CD4-positive, alpha-beta T cell treated with Interleukin-17A for 1 hour (primary cell): ENCODE measurements around the gene CLINT1.
"Not testable (repeated sequence)": the region's sequence is repeated elsewhere in the genome, so short reads cannot be mapped to it uniquely, and the experiment has no call there.

ENCODE experiments used
- DNase-seq: peaks from one replicate; pipeline ENCODE4 v3.0.0-alpha.2; 2020

CLINT1 gene

GRCh38 chr5:157858527-157859226 lies at the start of gene CLINT1:
Gene CLINT1, minus strand, starts transcription at chr5:157859145. Its CDS starts 175 bp downstream, at chr5:157858970.
- peak; percentile 89 for DNase-seq

- DNase-seq: no peak
Observed at GRCh38 chr5:157908459-157908858, 49.5 kb upstream of the CLINT1 start.

- DNase-seq: no peak
Observed at GRCh38 chr5:157907479-157907878, 48.5 kb upstream of the CLINT1 start.

DNA sequence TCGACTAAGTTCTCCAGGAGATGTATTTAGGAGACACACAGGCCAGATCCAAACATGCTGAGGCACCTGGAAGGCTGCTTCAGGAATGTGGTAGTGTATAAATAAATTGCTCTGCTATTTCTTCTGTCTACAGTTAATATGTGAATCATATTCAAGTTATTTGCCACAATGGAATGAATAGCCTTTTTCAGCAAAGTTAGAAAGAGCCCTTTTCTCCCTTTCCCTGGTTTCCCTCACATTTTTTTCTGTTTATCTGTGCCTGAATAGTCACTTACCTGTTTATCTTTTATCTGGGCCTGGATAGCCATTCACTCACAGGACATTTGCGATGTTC lies 44.1 kb upstream of the CLINT1 start:
- no peak for DNase-seq

DNA sequence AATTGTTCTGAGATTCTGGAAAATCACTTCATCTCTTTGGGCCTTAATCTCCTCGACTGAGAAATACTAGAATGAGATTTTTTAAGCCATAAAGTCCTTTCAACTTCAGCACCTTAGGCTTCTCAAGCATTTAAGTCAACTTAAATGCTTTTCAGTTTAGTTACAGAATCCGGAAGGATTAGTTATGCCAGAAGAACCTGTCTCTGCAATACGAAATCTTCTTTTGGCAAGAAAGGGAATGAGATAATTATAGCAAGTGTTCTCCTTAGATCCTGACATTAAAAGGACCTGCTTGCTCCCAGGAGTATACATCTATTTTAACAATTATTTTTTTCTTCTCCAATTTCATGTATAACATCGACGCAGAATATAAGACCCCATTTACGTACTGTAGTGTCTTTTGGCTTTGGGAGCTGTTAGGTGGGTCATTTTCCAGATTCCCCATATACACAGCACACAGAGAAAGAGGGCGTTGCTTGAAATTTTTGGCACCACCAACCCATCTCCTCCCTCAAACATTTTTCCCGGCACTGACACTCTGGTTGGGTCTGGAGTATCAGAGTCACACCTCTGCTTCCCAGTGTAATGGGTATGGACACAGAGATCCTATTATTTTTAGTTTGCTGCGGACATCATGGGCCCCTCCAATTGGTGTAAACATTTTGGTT lies 43.6 kb upstream of the CLINT1 start:
- no peak for DNase-seq

- DNase-seq: no peak
Observed at GRCh38 chr5:157900644-157901043, 41.7 kb upstream of the CLINT1 start.

- no peak for DNase-seq
Observed at GRCh38 chr5:157893611-157894010, 34.7 kb upstream of the CLINT1 start.

GRCh38 chr5:157892974-157893373 lies 34.0 kb upstream of the CLINT1 start:
- no peak for DNase-seq

DNA sequence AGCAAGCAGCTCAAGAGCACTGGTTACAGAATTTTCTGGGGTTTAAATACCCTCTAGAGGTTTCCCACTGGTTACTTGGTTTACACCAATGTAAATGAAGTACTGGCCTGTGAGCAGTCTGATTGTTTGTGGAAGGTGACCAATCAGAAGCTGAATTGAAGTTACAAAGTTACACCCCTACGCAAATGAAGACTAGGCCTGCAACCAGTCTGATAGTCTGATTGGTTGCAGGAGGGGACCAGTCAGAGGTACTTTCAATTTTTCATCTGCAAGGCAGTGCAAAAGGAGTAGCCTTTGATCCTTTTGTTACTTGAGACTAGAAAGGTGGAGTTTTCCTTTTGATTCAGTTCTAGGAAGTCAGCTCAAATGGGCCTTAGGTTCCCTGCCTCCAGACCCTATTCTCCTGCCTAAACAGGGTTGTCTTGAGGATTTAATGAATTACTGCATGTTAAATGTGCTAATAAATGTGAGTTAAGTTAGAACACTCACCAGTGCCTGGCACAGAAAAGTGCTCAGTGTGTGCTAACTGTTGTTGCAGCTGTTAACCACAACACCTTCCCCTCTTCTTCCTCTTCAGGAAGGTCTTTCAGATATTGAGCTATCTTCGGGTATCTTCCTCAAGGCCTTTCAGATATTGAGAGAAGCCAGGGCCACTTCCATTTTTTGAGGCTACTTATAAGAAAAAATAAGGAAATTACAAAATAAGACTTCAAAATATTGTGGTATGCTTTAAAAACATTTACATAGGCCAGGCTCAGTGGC lies 32.1 kb upstream of the CLINT1 start:
- peak; percentile 34 for DNase-seq

DNA sequence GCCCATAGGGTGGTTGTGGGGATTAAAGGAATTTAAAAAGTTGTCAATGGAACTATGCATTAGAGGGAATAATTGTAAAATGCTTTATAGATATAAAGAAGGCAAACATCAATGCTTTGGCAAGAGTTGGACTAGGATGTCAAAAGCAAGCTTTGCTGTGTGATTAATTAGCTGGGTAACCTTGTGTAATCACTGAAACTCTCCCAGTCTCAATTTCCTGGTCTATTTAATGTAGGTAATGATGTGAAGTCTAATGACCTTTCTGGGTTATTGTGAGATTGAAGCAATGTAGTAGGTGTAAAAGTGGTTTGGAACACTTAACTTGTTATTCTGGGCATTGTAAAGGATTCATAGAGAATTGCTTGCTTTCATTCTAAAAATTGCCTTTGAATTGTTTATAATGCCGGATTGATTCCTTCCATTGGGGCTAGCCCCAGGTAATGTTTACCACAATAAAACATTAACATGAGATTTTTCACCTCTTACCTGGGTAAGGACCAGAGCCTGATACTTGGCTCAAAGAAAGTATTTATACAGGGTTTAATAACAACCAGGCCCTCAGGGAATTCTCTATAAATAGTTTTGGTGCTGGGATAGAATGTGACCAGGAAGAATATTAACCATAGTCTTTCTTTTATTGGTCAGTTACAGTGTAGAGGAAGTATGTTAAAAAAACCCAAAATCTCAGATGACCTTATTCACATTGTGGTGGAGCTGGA lies 30.0 kb upstream of the CLINT1 start:
- DNase-seq: no peak

- DNase-seq: no peak
Observed at GRCh38 chr5:157886796-157887380, 27.9 kb upstream of the CLINT1 start.

GRCh38 chr5:157885051-157885450 lies 26.1 kb upstream of the CLINT1 start:
- DNase-seq: not testable (repeated sequence)

- not testable (repeated sequence) for DNase-seq
Observed at GRCh38 chr5:157881498-157881897, 22.6 kb upstream of the CLINT1 start.

GRCh38 chr5:157877821-157878220 lies 18.9 kb upstream of the CLINT1 start:
- no peak for DNase-seq

DNA sequence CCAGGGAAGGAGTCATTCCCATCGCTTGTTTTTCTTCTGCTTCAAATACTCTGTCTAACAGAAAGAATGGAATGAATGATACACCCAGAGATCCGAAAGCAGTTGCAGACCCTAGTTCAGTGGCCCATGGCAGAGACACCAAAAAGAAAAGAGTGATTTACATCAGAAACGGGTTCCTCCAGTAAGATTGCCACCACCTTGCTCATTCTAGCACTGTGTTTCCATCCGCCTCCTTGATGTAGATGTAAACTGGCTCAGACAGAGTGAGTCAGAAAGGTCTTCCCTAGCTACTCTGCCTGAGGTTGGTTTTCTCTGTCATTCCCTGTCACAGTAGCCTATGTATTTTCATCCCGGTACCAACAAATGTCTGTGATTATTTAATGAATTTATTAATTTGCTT lies 15.9 kb upstream of the CLINT1 start:
- DNase-seq: no peak

GRCh38 chr5:157870837-157871834 lies 12.2 kb upstream of the CLINT1 start:
- DNase-seq: no peak

DNA sequence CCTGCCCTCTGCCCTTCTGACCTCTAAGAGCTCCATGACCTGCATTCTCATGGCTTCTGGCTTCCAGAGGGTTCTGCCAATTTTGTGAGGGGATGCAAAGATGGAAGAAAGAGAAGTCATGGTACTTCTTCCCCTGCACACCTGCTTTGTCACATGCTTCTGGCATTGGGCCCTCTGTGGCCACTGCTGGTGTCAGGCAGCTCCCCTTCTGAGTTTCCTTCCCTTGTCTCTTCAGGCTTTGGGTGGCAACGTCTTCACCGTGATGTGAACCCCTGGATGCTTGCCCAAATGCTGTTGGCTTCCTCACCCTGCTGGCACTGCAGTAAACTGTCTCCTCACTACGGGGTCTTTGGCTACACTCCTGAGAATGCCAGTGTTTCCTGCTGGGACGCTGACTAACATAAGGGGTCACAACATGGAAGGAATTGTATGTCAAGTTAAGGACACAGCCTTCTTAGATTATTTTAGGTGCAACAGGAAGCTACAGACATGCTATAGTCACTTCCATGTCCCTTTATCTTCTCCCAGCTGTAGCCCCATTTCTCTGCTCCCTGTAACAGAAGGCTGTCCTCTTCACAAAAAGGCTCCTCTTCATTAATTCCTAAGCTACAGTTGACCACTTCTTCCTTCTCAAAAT lies 8.9 kb upstream of the CLINT1 start:
- no peak for DNase-seq

- DNase-seq: no peak
Observed at GRCh38 chr5:157866536-157866935, 7.6 kb upstream of the CLINT1 start.

- DNase-seq: no peak
Observed at GRCh38 chr5:157865781-157866180, 6.8 kb upstream of the CLINT1 start.

GRCh38 chr5:157864067-157864466 lies 5.1 kb upstream of the CLINT1 start:
- no peak for DNase-seq

DNA sequence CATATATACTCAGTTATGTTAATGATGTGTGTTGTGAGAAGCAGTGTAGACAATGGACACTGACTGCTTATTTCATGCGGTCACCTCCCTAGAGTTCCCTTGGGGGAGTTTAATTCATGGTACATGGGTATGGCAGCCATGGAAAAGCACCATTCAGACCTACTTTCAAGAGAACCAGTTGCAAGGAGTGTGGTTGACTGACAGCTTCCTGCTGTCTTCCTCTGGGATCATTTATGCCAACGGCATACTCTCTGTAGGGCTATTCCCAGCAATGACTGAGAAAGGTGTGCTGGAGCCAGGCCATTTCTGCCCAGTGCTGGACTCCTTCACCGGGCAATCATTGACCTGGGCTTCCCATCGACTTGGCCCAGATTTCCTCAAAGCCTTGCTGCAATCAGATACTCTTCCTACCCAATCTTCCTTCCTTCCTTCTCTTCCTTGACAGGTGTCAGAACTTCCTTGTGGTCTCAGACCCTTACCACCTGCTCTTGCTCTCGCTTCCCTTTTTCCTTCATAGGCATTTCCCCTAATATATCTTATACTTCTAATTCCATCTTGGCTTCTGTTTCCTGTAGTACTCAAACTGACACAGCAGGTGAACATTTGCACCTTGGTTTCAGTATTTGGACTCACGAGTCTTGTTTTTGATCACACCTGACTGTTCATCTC lies 3.4 kb upstream of the CLINT1 start:
- DNase-seq: no peak
